HCT116 (cell line): Measurements from ENCODE around the gene ASB9. TPM values are rescaled to one million over a fixed set of nuclear protein-coding genes. Genes with fewer than 3 reads are reported as not detected.

Experiments
- ATAC-seq: fragments of 200-7000 bp; cut with Tn5 transposase; 2 replicates; pipeline ENCODE4 v1.9.1; 2020; ENCODE audit warnings: mild to moderate bottlenecking, moderate library complexity
- BruUV-seq: library from RNA; stranded (reverse); fragments of 400-500 nt; replicated peaks from 2 replicates; lab custom pipeline; 2021; lab: Mats Ljungman, UMichigan
- CTCF ChIA-PET: fragments of 300-600 bp; sonication (Branson Sonifier 250); formaldehyde crosslinking; loops from one replicate; lab custom pipeline; 2021; ENCODE audit warnings: antibody characterized with exemption; lab: Charles Lee
- POLR2A ChIA-PET: fragments of 300-600, 350-600 bp; sonication (Branson Sonifier 250); formaldehyde crosslinking; loops from one replicate; lab custom pipeline; 2021; ENCODE audit warnings: antibody characterized with exemption; lab: Charles Lee
- RAD21 ChIA-PET, 2 experiments: fragments of 300-600 bp; sonication (Branson Sonifier 250); formaldehyde crosslinking; loops; one replicate each; lab custom pipeline; 2023; ENCODE audit warnings: low total read pairs in 2 of 2; ENCODE audit not compliant: uncharacterized antibody in 2 of 2, unreplicated experiment in 2 of 2, low non-redundant PET in 1 of 2; lab: Charles Lee
- DNase-seq: peaks from one replicate; pipeline ENCODE4 v3.0.0-alpha.2; 2010; ENCODE audit warnings: low read depth, low spot score
- H2AFZ ChIP-seq: fragments of 200-600 bp; shearing (Covaris generic), sonication (generic); 2 replicates; pipeline ENCODE4 v1.6.1; 2017; ENCODE audit warnings: low read depth, mixed run types, mixed read lengths, antibody characterized with exemption, low read length; ENCODE audit not compliant: poor library complexity, severe bottlenecking
- H3K27ac ChIP-seq: 2 replicates; pipeline ENCODE4 v1.5.1; 2012; ENCODE audit warnings: low read depth, low read length
- H3K27me3 ChIP-seq: fragments of 200-600 bp; sonication (generic); 2 replicates; pipeline ENCODE4 v1.6.1; 2016; ENCODE audit warnings: mixed run types, low read length, mixed read lengths; ENCODE audit not compliant: insufficient read depth
- H3K36me3 ChIP-seq, 2 experiments: fragments of 200-500 bp in 1 of 2; fragments of 200-600 bp in 1 of 2; sonication (Bioruptor generic) in 1 of 2; sonication (generic) in 1 of 2; 2 replicates each; pipeline versions ENCODE4 v1.5.1 to v1.6.1; 2014 to 2016; ENCODE audit warnings: low read length in 2 of 2, inconsistent platforms in 1 of 2, mixed read lengths in 1 of 2, mixed run types in 1 of 2; ENCODE audit not compliant: insufficient read depth in 2 of 2, control insufficient read depth in 1 of 2
- H3K4me1 ChIP-seq, 2 experiments: fragments of 200-600 bp in 1 of 2; sonication (generic) in 1 of 2; 2 replicates each; pipeline versions ENCODE4 v1.5.1 to v1.6.1; 2012 to 2017; ENCODE audit warnings: low read length in 2 of 2, inconsistent platforms in 1 of 2, mild to moderate bottlenecking in 1 of 2, mixed read lengths in 1 of 2, mixed run types in 1 of 2, moderate library complexity in 1 of 2; ENCODE audit not compliant: insufficient read depth in 2 of 2, control insufficient read depth in 1 of 2
- H3K4me2 ChIP-seq: fragments of 200-600 bp; sonication (generic); 2 replicates; pipeline ENCODE4 v1.6.1; 2017; ENCODE audit warnings: mixed run types, low read length, mixed read lengths
- H3K4me3 ChIP-seq, 2 experiments: fragments of 200-600 bp in 1 of 2; sonication (generic) in 1 of 2; replicated peaks in 1 of 2; 2 replicates each; pipeline ENCODE4 v1.5.1; 2011 to 2016; ENCODE audit warnings: low read length in 2 of 2, control low read depth in 1 of 2, low read depth in 1 of 2, mild to moderate bottlenecking in 1 of 2, mixed read lengths in 1 of 2, mixed run types in 1 of 2
- H3K79me2 ChIP-seq: fragments of 200-600 bp; sonication (generic); 2 replicates; pipeline ENCODE4 v1.6.1; 2017; ENCODE audit warnings: mild to moderate bottlenecking, mixed run types, low read length, moderate library complexity, mixed read lengths; ENCODE audit not compliant: insufficient read depth
- H3K9ac ChIP-seq: fragments of 200-600 bp; sonication (generic); 2 replicates; pipeline ENCODE4 v1.6.1; 2016; ENCODE audit warnings: low read length, mixed read lengths
- H3K9me2 ChIP-seq: fragments of 200-600 bp; sonication (generic), shearing (Covaris generic); 2 replicates; pipeline ENCODE4 v1.6.1; 2017; ENCODE audit warnings: mixed run types, mild to moderate bottlenecking, moderate library complexity; ENCODE audit not compliant: insufficient read depth
- H3K9me3 ChIP-seq, 2 experiments: fragments of 200-500 bp in 1 of 2; fragments of 200-600 bp in 1 of 2; sonication (Bioruptor generic) in 1 of 2; sonication (generic) in 1 of 2; 2 replicates each; pipeline ENCODE4 v1.6.1; 2014 to 2017; ENCODE audit warnings: low read length in 2 of 2, mixed read lengths in 2 of 2, inconsistent platforms in 1 of 2, low read depth in 1 of 2, mild to moderate bottlenecking in 1 of 2, mixed run types in 1 of 2, moderate library complexity in 1 of 2; ENCODE audit not compliant: control insufficient read depth in 1 of 2, insufficient read depth in 1 of 2
- H4K20me1 ChIP-seq: fragments of 200-600 bp; sonication (generic), shearing (Covaris generic); 2 replicates; pipeline ENCODE4 v1.6.1; 2017; ENCODE audit warnings: mixed run types, mild to moderate bottlenecking, moderate library complexity; ENCODE audit not compliant: insufficient read depth
- CBX3 ChIP-seq: IDR thresholded peaks from 2 replicates; pipeline ENCODE4 v1.6.1; 2012; ENCODE audit warnings: low read depth
- CEBPB ChIP-seq: IDR thresholded peaks from 2 replicates; pipeline ENCODE4 v1.6.1; 2012; ENCODE audit warnings: low read depth
- EGR1 ChIP-seq: IDR thresholded peaks from 2 replicates; pipeline ENCODE4 v1.6.1; 2012; ENCODE audit warnings: low read depth
- ELF1 ChIP-seq: IDR thresholded peaks from 2 replicates; pipeline ENCODE4 v1.6.1; 2012; ENCODE audit warnings: low read depth, borderline replicate concordance
- EZH2 ChIP-seq: fragments of 200-600 bp; sonication (generic); IDR thresholded peaks from 2 replicates; pipeline ENCODE4 v1.6.1; 2017; ENCODE audit warnings: antibody characterized with exemption, mixed run types
- EZH2phosphoT487 ChIP-seq: fragments of 200-600 bp; IDR thresholded peaks from 2 replicates; pipeline ENCODE4 v1.6.1; 2018; ENCODE audit warnings: antibody characterized with exemption, borderline replicate concordance
- FOSL1 ChIP-seq: IDR thresholded peaks from 2 replicates; pipeline ENCODE4 v1.6.1; 2012; ENCODE audit warnings: low read depth
- JUND ChIP-seq: IDR thresholded peaks from 2 replicates; pipeline ENCODE4 v1.6.1; 2012
- POLR2A ChIP-seq: IDR thresholded peaks from 2 replicates; pipeline ENCODE4 v1.7.0; 2011; ENCODE audit warnings: borderline replicate concordance; ENCODE audit not compliant: insufficient read depth, insufficient read length; ENCODE audit errors: extremely low read depth
- RAD21 ChIP-seq: IDR thresholded peaks from 2 replicates; pipeline ENCODE4 v1.6.1; 2012; ENCODE audit warnings: low read depth, mild to moderate bottlenecking
- SP1 ChIP-seq: IDR thresholded peaks from 2 replicates; pipeline ENCODE4 v1.6.1; 2012; ENCODE audit warnings: low read depth
- SRF ChIP-seq: IDR thresholded peaks from 2 replicates; pipeline ENCODE4 v1.6.1; 2012; ENCODE audit warnings: low read depth
- TCF7L2 ChIP-seq: IDR thresholded peaks from 2 replicates; pipeline ENCODE4 v1.7.0; 2011; ENCODE audit warnings: borderline replicate concordance, inconsistent platforms; ENCODE audit not compliant: insufficient read depth, insufficient read length; ENCODE audit errors: extremely low read depth
- YY1 ChIP-seq: IDR thresholded peaks from 2 replicates; pipeline ENCODE4 v1.6.1; 2011; ENCODE audit warnings: low read length, low read depth, moderate library complexity, mild to moderate bottlenecking; ENCODE audit not compliant: insufficient replicate concordance; ENCODE audit errors: extremely low read depth
- ZFX ChIP-seq: fragments of 450-650 bp; IDR thresholded peaks from 2 replicates; pipeline ENCODE4 v1.6.1; 2017
- ZNF274 ChIP-seq: fragments of 200-500 bp; sonication (Bioruptor generic); IDR thresholded peaks from 2 replicates; pipeline ENCODE4 v1.6.1; 2014; ENCODE audit warnings: mild to moderate bottlenecking, low read depth, low read length, inconsistent platforms
- intact Hi-C: fragments of 100-400 bp; cut with micrococcal nuclease; formaldehyde crosslinking; loops from 2 replicates; pipeline ENCODE4 v1.10.0; 2022
- total RNA-seq: library from RNA; stranded (reverse); gene quantifications from one replicate; pipeline ENCODE4 v1.2.1, GENCODE V29; 2021; ENCODE audit not compliant: unreplicated experiment
- TF ChIP-seq, protein P1 (sequence below): IDR thresholded peaks from 2 replicates; pipeline ENCODE4 v1.6.1; 2012
- TF ChIP-seq, protein P2 (sequence below): IDR thresholded peaks from 2 replicates; pipeline ENCODE4 v1.6.1; 2012
- TF ChIP-seq, protein P3 (sequence below), 3 experiments: fragments of 200-600 bp in 1 of 3; sonication (generic) in 1 of 3; IDR thresholded peaks in 2 of 3; conservative IDR thresholded peaks in 1 of 3; 2 replicates each; pipeline ENCODE4 v1.5.1; 2012 to 2017; ENCODE audit warnings: low read depth in 2 of 3, low read length in 2 of 3, antibody characterized with exemption in 1 of 3, borderline replicate concordance in 1 of 3, control low read depth in 1 of 3, mild to moderate bottlenecking in 1 of 3, mixed read lengths in 1 of 3, mixed run types in 1 of 3, moderate library complexity in 1 of 3; ENCODE audit not compliant: insufficient read depth in 1 of 3
- TF ChIP-seq, protein P4 (sequence below): IDR thresholded peaks from 2 replicates; pipeline ENCODE4 v1.6.1; 2011; ENCODE audit warnings: mild to moderate bottlenecking, low read length, moderate library complexity; ENCODE audit not compliant: insufficient replicate concordance; ENCODE audit errors: extremely low read depth

ASB9 gene
- total RNA-seq, 1 experiment from 2014 or later, result 2.9 TPM

DNA sequence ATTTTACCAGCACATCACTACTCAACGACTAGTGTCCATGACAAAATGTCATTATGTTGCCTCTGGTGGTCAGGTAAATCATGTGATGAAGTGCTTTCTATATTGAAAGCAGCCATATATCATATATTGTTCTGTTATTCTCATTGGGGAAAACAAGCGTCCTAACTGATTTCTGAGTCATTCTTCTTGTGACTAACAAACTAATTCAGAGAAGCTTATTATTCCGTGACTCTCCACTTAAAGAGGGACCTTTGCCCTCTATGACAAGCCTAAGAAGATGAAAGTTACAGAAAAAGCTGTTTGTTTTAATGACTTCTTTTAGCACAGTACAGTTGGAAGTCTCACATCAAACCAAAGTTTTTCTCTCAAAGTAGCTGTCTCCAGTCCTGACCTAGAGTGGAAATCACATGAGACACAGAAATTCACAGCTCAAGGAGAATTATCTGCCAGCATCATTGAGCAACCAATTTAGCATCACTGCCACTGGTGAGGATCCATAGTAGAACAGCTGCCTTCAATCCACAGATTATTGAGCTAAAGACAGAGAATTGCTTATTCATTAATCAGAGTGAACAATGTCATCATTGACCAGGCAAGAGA lies 36.4 kb downstream of the ASB9 start:
- Histone ChIP-seq H3K4me1 (peaks cover 0 to 4% of the 10 kb centered on the region in 2 experiments; a peak in 1 of 4 replicates), H3K4me3 (no peak overlapping the region)
- ATAC-seq, result no peak
- DNase-seq, result no peak
- TF ChIP-seq CBX3, result no peak
- no peak for TF ChIP-seq CEBPB
- no peak for TF ChIP-seq TCF7L2
- TF ChIP-seq RAD21, result no peak
- TF ChIP-seq FOSL1, result no peak
- no peak for TF ChIP-seq ZFX
- TF ChIP-seq EZH2, result no peak
- no peak for TF ChIP-seq JUND
- TF ChIP-seq POLR2A, result no peak
- TF ChIP-seq, protein P1, sequence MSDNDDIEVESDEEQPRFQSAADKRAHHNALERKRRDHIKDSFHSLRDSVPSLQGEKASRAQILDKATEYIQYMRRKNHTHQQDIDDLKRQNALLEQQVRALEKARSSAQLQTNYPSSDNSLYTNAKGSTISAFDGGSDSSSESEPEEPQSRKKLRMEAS, result no peak
- TF ChIP-seq, protein P2, sequence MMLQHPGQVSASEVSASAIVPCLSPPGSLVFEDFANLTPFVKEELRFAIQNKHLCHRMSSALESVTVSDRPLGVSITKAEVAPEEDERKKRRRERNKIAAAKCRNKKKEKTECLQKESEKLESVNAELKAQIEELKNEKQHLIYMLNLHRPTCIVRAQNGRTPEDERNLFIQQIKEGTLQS, result no peak
- TF ChIP-seq SRF, result no peak
- no peak for TF ChIP-seq ZNF274
- TF ChIP-seq, protein P3, sequence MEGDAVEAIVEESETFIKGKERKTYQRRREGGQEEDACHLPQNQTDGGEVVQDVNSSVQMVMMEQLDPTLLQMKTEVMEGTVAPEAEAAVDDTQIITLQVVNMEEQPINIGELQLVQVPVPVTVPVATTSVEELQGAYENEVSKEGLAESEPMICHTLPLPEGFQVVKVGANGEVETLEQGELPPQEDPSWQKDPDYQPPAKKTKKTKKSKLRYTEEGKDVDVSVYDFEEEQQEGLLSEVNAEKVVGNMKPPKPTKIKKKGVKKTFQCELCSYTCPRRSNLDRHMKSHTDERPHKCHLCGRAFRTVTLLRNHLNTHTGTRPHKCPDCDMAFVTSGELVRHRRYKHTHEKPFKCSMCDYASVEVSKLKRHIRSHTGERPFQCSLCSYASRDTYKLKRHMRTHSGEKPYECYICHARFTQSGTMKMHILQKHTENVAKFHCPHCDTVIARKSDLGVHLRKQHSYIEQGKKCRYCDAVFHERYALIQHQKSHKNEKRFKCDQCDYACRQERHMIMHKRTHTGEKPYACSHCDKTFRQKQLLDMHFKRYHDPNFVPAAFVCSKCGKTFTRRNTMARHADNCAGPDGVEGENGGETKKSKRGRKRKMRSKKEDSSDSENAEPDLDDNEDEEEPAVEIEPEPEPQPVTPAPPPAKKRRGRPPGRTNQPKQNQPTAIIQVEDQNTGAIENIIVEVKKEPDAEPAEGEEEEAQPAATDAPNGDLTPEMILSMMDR (IDR thresholded peaks at IDR 0.05 in 2 of 3, conservative IDR thresholded peaks at IDR 0.05 in 1 of 3; ENCODE audit: borderline replicate concordance in 1 of 3, insufficient read depth in 1 of 3, low read depth in 2 of 3, low read length in 2 of 3), result no peak
- TF ChIP-seq EGR1, result no peak
- TF ChIP-seq, protein P4, sequence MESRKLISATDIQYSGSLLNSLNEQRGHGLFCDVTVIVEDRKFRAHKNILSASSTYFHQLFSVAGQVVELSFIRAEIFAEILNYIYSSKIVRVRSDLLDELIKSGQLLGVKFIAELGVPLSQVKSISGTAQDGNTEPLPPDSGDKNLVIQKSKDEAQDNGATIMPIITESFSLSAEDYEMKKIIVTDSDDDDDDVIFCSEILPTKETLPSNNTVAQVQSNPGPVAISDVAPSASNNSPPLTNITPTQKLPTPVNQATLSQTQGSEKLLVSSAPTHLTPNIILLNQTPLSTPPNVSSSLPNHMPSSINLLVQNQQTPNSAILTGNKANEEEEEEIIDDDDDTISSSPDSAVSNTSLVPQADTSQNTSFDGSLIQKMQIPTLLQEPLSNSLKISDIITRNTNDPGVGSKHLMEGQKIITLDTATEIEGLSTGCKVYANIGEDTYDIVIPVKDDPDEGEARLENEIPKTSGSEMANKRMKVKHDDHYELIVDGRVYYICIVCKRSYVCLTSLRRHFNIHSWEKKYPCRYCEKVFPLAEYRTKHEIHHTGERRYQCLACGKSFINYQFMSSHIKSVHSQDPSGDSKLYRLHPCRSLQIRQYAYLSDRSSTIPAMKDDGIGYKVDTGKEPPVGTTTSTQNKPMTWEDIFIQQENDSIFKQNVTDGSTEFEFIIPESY, result no peak
- TF ChIP-seq EZH2phosphoT487, result no peak
- no peak for TF ChIP-seq YY1
- no peak for TF ChIP-seq ELF1
- TF ChIP-seq SP1, result no peak
- TF ChIP-seq, all 23 proteins: peak for 0
- Histone ChIP-seq H3K27me3 (no peaks in the 10 kb centered on the region), H3K36me3 (no peaks in the 10 kb centered on the region), H3K4me2 (no peak overlapping the region), H3K79me2 (no peaks in the 10 kb centered on the region), H3K9me3 (no peaks in the 10 kb centered on the region), H2AFZ (no peak overlapping the region), H3K9ac (no peak overlapping the region), H3K9me2 (no peaks in the 10 kb centered on the region), H4K20me1 (no peaks in the 10 kb centered on the region), H3K27ac (no peak overlapping the region)
- intact Hi-C loops, result no loop called here
- ChIA-PET CTCF (interaction anchor here (0.9 to 1.1 kb wide), 2 partner anchors 9 to 10 kb away, joined by 4 read pairs; no protein-coding TSS in a partner anchor), POLR2A (no interaction called here), RAD21 (no interaction called here)
- BruUV-seq, result no TSS peak
